Liver (tissue), 3 donors: Measurements from ENCODE around the gene ALPK3.

Experiments
- REST ChIP-seq: IDR thresholded peaks from 2 replicates; pipeline ENCODE4 v1.6.1; 2016; ENCODE audit warnings: antibody characterized with exemption, mild to moderate bottlenecking
- RXRA ChIP-seq, 2 donors: IDR thresholded peaks; 2 replicates each; pipeline ENCODE4 v1.6.1; 2017 to 2018; ENCODE audit warnings: antibody characterized with exemption in 2 of 2, mild to moderate bottlenecking in 1 of 2
- TF ChIP-seq, protein P1 (sequence below): fragments of 150-350 bp; IDR thresholded peaks from 2 replicates; pipeline ENCODE4 v1.5.1; 2017; ENCODE audit warnings: improper control_type of control experiment, low read depth, low read length; ENCODE audit not compliant: missing input control
- donor health status: healthy.
- donor health status: healthy.

GRCh38 chr15:84812842-84813241 is 4.3 kb upstream of the ALPK3 start:
- TF ChIP-seq, protein P1, sequence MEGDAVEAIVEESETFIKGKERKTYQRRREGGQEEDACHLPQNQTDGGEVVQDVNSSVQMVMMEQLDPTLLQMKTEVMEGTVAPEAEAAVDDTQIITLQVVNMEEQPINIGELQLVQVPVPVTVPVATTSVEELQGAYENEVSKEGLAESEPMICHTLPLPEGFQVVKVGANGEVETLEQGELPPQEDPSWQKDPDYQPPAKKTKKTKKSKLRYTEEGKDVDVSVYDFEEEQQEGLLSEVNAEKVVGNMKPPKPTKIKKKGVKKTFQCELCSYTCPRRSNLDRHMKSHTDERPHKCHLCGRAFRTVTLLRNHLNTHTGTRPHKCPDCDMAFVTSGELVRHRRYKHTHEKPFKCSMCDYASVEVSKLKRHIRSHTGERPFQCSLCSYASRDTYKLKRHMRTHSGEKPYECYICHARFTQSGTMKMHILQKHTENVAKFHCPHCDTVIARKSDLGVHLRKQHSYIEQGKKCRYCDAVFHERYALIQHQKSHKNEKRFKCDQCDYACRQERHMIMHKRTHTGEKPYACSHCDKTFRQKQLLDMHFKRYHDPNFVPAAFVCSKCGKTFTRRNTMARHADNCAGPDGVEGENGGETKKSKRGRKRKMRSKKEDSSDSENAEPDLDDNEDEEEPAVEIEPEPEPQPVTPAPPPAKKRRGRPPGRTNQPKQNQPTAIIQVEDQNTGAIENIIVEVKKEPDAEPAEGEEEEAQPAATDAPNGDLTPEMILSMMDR: no peak
- TF ChIP-seq REST (no peak), RXRA (IDR thresholded peaks at IDR 0.05) (no peak)
